ENCODE results near the gene REV3L.

Gene REV3L

GRCh38 chr6:111407686-111408085 lies 75.3 kb downstream of the REV3L start:
- no peak for TF ChIP-seq CTCF (IDR thresholded peaks at IDR 0.05; ENCODE audit: control extremely low read depth, extremely low read depth, low read depth, missing control alignments)
- POLR2A ChIA-PET, result no interaction called here

GRCh38 chr6:111406200-111406721 lies 76.8 kb downstream of the REV3L start:
- DNase-seq (ENCODE audit: extremely low spot score), result peak; percentile 68
- no peak for TF ChIP-seq CTCF (IDR thresholded peaks at IDR 0.05; ENCODE audit: control extremely low read depth, extremely low read depth, low read depth, missing control alignments)
- CTCF ChIA-PET, result interaction anchor here (1.4 to 1.8 kb wide), 2 partner anchors 72 to 147 kb away, joined by 6 to 7 read pairs; a partner anchor contains a TSS
- POLR2A ChIA-PET, result no interaction called here

More at GRCh38 chr6:111407686-111408085, 75.3 kb downstream of the REV3L start:
- CTCF ChIA-PET, result interaction anchor here (0.9 to 1.8 kb wide), 4 partner anchors 47 to 149 kb away, joined by 3 to 7 read pairs (median 4); a partner anchor contains a TSS
- DNase-seq (ENCODE audit: extremely low spot score), result no peak

GRCh38 chr6:111403388-111403787 lies 79.6 kb downstream of the REV3L start:
- POLR2A ChIA-PET, result no interaction called here
- TF ChIP-seq CTCF (IDR thresholded peaks at IDR 0.05; ENCODE audit: control extremely low read depth, extremely low read depth, low read depth, missing control alignments), result no peak
- CTCF ChIA-PET, result interaction anchor here (0.6 to 1.5 kb wide), 2 partner anchors 23 to 50 kb away, joined by 3 to 4 read pairs; no protein-coding TSS in a partner anchor
- DNase-seq (ENCODE audit: extremely low spot score), result no peak

GRCh38 chr6:111399626-111400025 lies 83.4 kb downstream of the REV3L start:
- POLR2A ChIA-PET, result no interaction called here

GRCh38 chr6:111388681-111389080 lies 94.3 kb downstream of the REV3L start:
- ChIA-PET CTCF (interaction anchor here (1.0 kb wide), 1 partner anchor 40 kb away, joined by 4 read pairs; no protein-coding TSS in a partner anchor), POLR2A (no interaction called here)
- no peak for TF ChIP-seq CTCF (IDR thresholded peaks at IDR 0.05; ENCODE audit: control extremely low read depth, extremely low read depth, low read depth, missing control alignments)
- DNase-seq (ENCODE audit: extremely low spot score), result no peak

More at GRCh38 chr6:111399626-111400025, 83.4 kb downstream of the REV3L start:
- CTCF ChIA-PET, result no interaction called here
- no peak for DNase-seq (ENCODE audit: extremely low spot score)
- no peak for TF ChIP-seq CTCF (IDR thresholded peaks at IDR 0.05; ENCODE audit: control extremely low read depth, extremely low read depth, low read depth, missing control alignments)

- no peak for DNase-seq (ENCODE audit: extremely low spot score)
- ChIA-PET POLR2A (no interaction called here), CTCF (interaction anchor here (1.9 kb wide), 1 partner anchor 23 kb away, joined by 3 read pairs; no protein-coding TSS in a partner anchor)
- no peak for TF ChIP-seq CTCF (IDR thresholded peaks at IDR 0.05; ENCODE audit: control extremely low read depth, extremely low read depth, low read depth, missing control alignments)
Measured at GRCh38 chr6:111382476-111383294, 100.3 kb downstream of the REV3L start.
